SK-MEL-5 (cell line): ENCODE measurements around the gene TMEM138. TPM values are rescaled to one million over a fixed set of nuclear protein-coding genes. Genes with fewer than 3 reads are reported as not detected.

Experiments used
- total RNA-seq: library from RNA; depleted of rRNA; stranded (reverse); fragments of >200 nt; shearing (Covaris generic); gene quantifications from 2 replicates; pipeline ENCODE4 v1.2.3, GENCODE V29; 2014; rRNA removed

Gene TMEM138
- total RNA-seq, 1 experiment from 2014 or later = 37.2 TPM

Other genes with a start within 250 kb of the TMEM138 start
- 13.5 and 17.4 TPM in 2 replicates for gene VPS37C, start 200.9 kb upstream of the TMEM138 start, total RNA-seq
- gene PGA3, start 158.9 kb upstream of the TMEM138 start, total RNA-seq = not detected in 2 replicates
- gene PGA4, start 140.0 kb upstream of the TMEM138 start, total RNA-seq = not detected in 2 replicates
- not detected in 2 replicates for gene PGA5, start 121.2 kb upstream of the TMEM138 start, total RNA-seq
- gene VWCE, start 67.1 kb upstream of the TMEM138 start, total RNA-seq = 0.24 and 0.45 TPM in 2 replicates
- 190 and 218 TPM in 2 replicates for gene DDB1, start 29.3 kb upstream of the TMEM138 start, total RNA-seq
- 43.2 and 48.6 TPM in 2 replicates for gene TKFC, start 29.1 kb upstream of the TMEM138 start, total RNA-seq
- 15.1 and 20.5 TPM in 2 replicates for gene CYB561A3, start 492 bp upstream of the TMEM138 start, total RNA-seq
- 0.95 and 2.0 TPM in 2 replicates for gene TMEM216, start 30.2 kb downstream of the TMEM138 start, total RNA-seq
- gene CPSF7, start 67.6 kb downstream of the TMEM138 start, total RNA-seq = 14.6 and 19.1 TPM in 2 replicates
- gene SDHAF2, start 67.8 kb downstream of the TMEM138 start, total RNA-seq = 43.5 and 45.4 TPM in 2 replicates
- gene LRRC10B, start 146.4 kb downstream of the TMEM138 start, total RNA-seq = not detected in 2 replicates
- gene SYT7, start 218.7 kb downstream of the TMEM138 start, total RNA-seq = 0.69 and 2.6 TPM in 2 replicates